SIG-M5 (cell line): ENCODE results near the gene ACYP1.

Experiments used
- DNase-seq: peaks from one replicate; lab custom pipeline; 2025; lab: John Stamatoyannopoulos, UW

The ACYP1 gene

GRCh38 chr14:75063491-75064204 is at the start of gene ACYP1:
Gene ACYP1 (minus strand): TSS chr14:75064024. CDS start chr14:75063553, 471 bp downstream.
- DNase-seq: peak; percentile 9

DNA sequence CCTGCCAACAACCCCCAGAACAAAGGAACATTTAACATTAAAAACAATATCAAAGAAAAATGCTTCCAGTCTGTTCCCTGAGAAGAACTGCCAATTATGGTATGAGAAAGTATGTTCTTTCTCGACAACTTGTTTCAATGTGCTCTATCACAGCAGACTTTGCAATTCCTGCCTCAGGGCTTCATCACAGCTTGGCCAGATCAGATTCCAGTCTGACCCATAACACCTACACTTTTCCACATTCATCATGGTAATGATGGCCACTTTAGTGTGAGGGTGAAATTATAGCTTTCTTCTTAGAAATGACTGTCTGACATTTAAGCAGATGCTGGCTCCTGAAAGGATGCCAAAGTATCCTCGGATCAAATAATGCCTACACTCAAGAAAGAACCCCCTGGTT is 46.1 kb upstream of the ACYP1 start:
- no peak for DNase-seq

DNA sequence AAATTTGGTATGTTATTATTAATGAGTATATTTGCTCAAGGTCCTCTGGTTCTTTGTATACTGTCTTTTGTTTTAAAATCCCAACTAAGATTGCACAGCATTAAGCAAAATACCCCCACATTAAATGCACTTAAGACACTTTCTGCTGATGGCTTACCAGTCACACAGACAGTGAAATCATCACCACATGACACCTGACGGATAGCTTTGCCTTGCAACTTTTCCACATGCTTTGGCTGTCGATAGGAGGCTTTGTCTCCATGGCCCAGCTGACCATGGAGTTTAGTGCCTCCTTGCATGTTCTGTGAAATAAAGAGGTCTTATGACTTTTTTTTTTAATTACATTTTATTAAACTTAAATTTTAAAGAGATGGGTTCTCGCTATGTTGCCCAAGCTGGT is 43.4 kb upstream of the ACYP1 start:
- DNase-seq: no peak

DNA sequence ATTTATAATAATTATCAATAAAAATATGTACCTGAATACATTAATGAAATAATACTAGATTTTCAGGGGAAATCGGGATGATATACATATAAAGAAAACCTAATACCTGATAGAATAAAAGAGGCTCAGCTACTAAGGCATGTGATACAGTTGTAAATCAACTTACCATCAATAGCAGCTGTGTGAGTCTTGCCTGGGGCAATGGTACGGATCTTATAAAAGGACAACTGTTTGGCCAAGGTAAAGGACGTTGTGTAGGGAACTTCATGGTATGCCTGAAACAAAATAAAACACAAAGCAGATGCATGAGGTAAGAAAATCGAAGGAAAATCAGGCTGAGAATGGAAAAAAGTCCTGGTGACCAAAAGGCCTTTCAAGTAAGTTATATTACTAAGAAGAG is 37.7 kb upstream of the ACYP1 start:
- DNase-seq: no peak

DNA sequence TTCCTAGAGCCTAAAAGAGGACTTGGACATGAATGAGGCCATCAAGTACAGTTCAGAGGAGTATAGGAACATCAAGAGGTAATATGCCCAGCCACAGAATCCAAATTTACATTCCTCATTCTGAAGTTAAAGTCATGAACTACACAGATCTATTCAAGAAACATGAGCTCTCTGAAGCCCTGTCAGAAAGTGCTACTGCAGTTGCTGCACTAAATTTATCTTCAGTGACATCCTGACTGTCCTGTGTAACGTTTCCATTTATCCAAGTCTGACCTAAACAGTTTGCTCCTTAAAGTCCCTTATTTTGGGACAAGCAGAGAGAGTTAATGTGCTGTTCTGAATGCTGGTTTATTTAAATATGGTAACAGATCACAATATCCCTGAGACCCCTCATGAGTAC is 34.9 kb upstream of the ACYP1 start:
- DNase-seq: no peak

GRCh38 chr14:75098212-75098611 is 34.4 kb upstream of the ACYP1 start:
- DNase-seq: no peak

GRCh38 chr14:75096959-75097358 is 33.1 kb upstream of the ACYP1 start:
- no peak for DNase-seq

GRCh38 chr14:75095690-75096089 is 31.9 kb upstream of the ACYP1 start:
- no peak for DNase-seq

DNA sequence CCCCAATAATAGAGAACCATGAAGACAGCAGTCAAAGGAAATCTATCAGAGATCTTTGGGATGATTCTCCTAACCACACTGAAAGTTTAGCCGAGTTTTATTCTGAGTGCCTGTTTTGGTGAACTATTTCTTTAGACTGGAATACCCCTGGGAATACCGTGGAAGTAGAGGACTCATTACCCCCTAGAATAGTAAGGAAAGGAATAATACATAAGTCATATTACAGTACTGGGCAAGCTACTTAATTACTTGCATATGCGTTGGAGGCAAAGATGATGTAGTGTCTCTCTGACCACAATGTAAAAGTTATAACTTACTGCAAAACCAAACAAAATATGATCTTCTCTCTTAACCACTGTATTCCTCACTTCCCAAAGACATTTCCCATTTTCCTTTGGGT is 31.1 kb upstream of the ACYP1 start:
- DNase-seq: no peak

DNA sequence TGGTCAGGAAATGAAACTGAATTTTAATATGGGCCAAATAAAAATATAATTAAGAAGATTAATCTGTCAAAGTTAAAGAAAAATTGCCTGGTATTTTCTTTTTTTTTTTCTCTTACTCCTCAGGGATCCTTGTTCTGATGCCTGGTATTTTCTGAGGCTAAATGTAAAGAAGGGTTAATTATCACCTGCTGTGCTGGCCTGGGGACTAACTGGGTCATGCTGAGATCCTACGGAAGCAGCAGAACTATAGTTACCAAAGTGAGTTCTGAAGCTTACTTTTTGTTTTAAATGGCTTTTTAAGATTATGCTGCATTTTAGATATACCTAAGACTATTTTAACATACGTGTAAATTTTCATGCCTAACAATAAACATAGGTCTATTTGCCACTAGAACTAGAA is 28.9 kb upstream of the ACYP1 start:
- no peak for DNase-seq

GRCh38 chr14:75091251-75091650 is 27.4 kb upstream of the ACYP1 start:
- DNase-seq: no peak

GRCh38 chr14:75090353-75090752 is 26.5 kb upstream of the ACYP1 start:
- DNase-seq: no peak

DNA sequence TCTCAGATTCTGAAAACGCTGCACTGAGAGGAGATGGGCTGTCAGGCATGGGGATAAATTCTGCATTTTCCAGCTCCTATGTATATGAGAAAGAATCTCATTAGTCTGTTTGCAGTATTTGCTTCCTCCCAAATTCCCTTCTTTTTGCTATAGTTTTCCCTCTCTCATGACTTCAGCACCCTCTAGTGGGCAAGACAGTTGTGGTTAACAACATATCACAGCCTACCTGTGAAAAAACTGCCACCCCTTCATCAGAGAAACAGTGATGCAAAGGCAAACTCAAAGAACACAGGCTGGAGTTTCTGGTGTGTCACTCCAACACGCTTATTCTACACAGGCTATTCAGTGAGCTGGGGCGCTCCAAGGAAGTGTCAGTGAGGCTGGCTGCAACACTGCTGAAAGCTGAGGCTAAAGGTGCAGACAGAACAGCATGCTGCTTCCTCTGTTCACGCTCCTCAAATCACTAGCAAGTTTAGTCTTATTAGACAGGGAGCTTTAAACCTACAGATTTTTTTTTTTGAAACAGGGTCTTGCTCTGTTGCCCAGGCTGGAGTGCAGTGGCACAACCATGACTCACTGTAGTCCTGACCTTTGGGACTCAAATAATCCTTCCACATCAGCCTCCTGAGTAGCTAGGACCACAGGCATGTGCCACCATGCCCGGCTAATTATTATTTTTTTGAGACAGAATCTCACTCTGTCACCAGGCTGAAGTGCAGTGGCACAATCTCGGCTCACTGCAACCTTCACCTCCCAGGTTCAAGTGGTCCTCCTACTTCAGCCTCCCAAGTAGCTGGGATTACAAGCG is 24.9 kb upstream of the ACYP1 start:
- DNase-seq: no peak

DNA sequence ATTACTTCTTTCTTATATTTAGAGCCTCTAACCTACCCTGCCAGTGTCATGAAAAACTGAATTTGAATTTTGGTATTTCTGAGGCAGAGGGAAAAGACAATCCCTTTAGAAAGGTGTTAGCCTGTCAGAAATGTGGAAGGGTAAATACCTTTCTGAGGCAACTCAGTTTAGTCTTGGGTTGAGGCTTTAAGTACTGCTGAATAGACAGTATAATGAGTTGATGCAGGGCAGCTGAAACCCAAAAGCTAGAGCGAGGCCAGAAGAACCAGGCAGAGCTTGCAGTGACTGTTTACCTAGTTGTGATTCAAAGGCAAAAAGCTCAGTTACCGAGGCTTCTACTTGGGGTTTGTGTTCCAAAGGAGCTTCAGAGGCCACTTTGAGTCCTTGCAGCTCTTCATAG is 24.3 kb upstream of the ACYP1 start:
- DNase-seq: no peak

- no peak for DNase-seq
Measured at GRCh38 chr14:75084513-75084912, 20.7 kb upstream of the ACYP1 start.

GRCh38 chr14:75083271-75083670 is 19.4 kb upstream of the ACYP1 start:
- no peak for DNase-seq

GRCh38 chr14:75081660-75082229 is 17.9 kb upstream of the ACYP1 start:
- no peak for DNase-seq

GRCh38 chr14:75079521-75079920 is 15.7 kb upstream of the ACYP1 start:
- DNase-seq: no peak

DNA sequence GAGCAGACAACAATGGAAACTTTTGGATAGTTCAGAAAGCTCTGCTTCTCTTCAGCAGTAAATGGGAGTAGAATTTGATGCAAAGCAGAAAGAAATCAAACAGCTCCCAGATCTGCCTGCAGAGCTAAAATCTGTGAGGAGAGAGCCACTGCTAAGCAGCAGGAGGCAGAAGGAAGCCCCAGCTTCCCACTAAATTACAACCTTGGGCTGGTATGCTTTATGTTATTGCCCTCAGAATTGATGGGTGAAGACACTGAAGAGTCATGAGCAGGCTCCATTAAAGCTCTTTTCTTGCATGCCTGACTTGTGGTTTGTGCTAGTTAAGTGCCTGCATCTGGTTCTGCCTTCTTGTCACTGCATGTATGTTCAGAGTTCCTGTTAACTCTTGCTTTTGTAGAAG is 14.0 kb upstream of the ACYP1 start:
- no peak for DNase-seq

DNA sequence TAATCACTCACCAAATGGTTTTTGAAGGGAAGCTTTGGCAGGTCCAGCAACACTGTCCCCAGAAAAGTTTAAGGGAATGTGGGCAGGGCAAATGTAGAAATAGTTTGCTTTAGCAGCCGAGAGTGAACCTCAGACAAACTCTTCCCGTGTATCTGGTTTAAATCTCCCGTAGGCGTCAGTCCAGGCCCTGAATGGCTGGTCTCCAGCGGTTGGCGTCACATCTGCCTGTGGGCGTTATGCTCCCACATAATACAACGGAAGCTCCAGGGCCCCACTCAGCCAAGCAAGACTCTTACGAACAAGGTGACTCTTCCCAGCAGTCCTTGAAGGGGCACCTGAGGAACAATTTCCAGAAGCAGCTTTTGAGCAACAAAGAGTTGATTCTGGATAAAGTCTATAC is 6.6 kb upstream of the ACYP1 start:
- DNase-seq: no peak

- DNase-seq: no peak
Measured at GRCh38 chr14:75069811-75070145, 6.0 kb upstream of the ACYP1 start.

GRCh38 chr14:75069121-75069810 is 5.4 kb upstream of the ACYP1 start, which contains the start of gene ZC2HC1C:
Gene ZC2HC1C (plus strand): TSS chr14:75069641. CDS start chr14:75070574, 933 bp downstream.
- no peak for DNase-seq
